ENCODE data around the gene MTR.
"Not testable (repeated sequence)": the region's sequence is repeated elsewhere in the genome, so short reads cannot be mapped to it uniquely, and the experiment has no call there.

MTR gene

GRCh38 chr1:236850077-236850979 is 55.2 kb downstream of the MTR start:
- no peak for TF ChIP-seq CTCF (IDR thresholded peaks at IDR 0.05)
- DNase-seq (ENCODE audit: low spot score) = no peak
- no peak overlapping the region for H3K27ac ChIP-seq
- no peak overlapping the region for H3K4me3 ChIP-seq

- DNase-seq (ENCODE audit: low spot score) = no peak
- Histone ChIP-seq H3K27ac (no peak overlapping the region), H3K4me3 (no peak overlapping the region)
- no peak for TF ChIP-seq CTCF (IDR thresholded peaks at IDR 0.05)
Measured at GRCh38 chr1:236851871-236852270, 56.8 kb downstream of the MTR start.

- TF ChIP-seq CTCF (IDR thresholded peaks at IDR 0.05) = no peak
- no peak overlapping the region for H3K27ac ChIP-seq
- no peak overlapping the region for H3K4me3 ChIP-seq
- no peak for DNase-seq (ENCODE audit: low spot score)
Measured at GRCh38 chr1:236853921-236854604, 59.0 kb downstream of the MTR start.

- H3K4me3 ChIP-seq = no peak overlapping the region
- TF ChIP-seq CTCF (IDR thresholded peaks at IDR 0.05) = no peak
- no peak for DNase-seq (ENCODE audit: low spot score)
- no peak overlapping the region for H3K27ac ChIP-seq
Measured at GRCh38 chr1:236854605-236854983, 59.5 kb downstream of the MTR start.

- not testable (repeated sequence) for H3K4me3 ChIP-seq; DNase-seq (ENCODE audit: low spot score); H3K27ac ChIP-seq
Measured at GRCh38 chr1:236856649-236857048, 61.6 kb downstream of the MTR start.

GRCh38 chr1:236858165-236858564 is 63.1 kb downstream of the MTR start:
- no peak overlapping the region for H3K27ac ChIP-seq
- no peak overlapping the region for H3K4me3 ChIP-seq
- TF ChIP-seq CTCF (IDR thresholded peaks at IDR 0.05) = no peak
- no peak for DNase-seq (ENCODE audit: low spot score)

- no peak overlapping the region for H3K4me3 ChIP-seq
- no peak for DNase-seq (ENCODE audit: low spot score)
- TF ChIP-seq CTCF (IDR thresholded peaks at IDR 0.05) = no peak
- no peak overlapping the region for H3K27ac ChIP-seq
Measured at GRCh38 chr1:236860101-236860500, 65.0 kb downstream of the MTR start.
